Vagina (tissue), 2 donors: ENCODE measurements around the gene SOWAHB. TPM values are rescaled to one million over a fixed set of nuclear protein-coding genes. Genes with fewer than 3 reads are reported as not detected.

ENCODE experiments used
- DNase-seq, 2 donors: peaks; one replicate each; pipeline ENCODE4 v3.0.0-alpha.2; 2017; ENCODE audit errors: extremely low spot score in 2 of 2
- H3K27ac ChIP-seq: fragments of 200-600 bp; sonication (generic); one replicate; pipeline ENCODE4 v1.5.1; 2019
- H3K27me3 ChIP-seq: fragments of 200-600 bp; sonication (generic); one replicate; pipeline ENCODE4 v1.5.1; 2019
- H3K36me3 ChIP-seq, 2 donors: fragments of 200-600 bp; sonication (generic); one replicate each; pipeline ENCODE4 v1.5.1; 2017 to 2019
- H3K4me1 ChIP-seq: fragments of 200-600 bp; sonication (generic); one replicate; pipeline ENCODE4 v1.5.1; 2019
- H3K4me3 ChIP-seq, 2 donors: fragments of 200-600 bp; sonication (generic); 1 replicate in 1 of 2; 2 replicates in 1 of 2; pipeline ENCODE4 v1.5.1; 2016 to 2019
- H3K9me3 ChIP-seq: fragments of 200-600 bp; sonication (generic); one replicate; pipeline ENCODE4 v1.5.1; 2019
- POLR2A ChIP-seq, 2 donors: fragments of 450-650 bp; IDR thresholded peaks; one replicate each; pipeline ENCODE4 v1.6.1; 2017; ENCODE audit warnings: antibody characterized with exemption in 2 of 2, mild to moderate bottlenecking in 2 of 2, moderate library complexity in 2 of 2
- POLR2AphosphoS5 ChIP-seq, 2 donors: sonication (generic); formaldehyde crosslinking; IDR thresholded peaks; one replicate each; pipeline ENCODE4 v1.9.0; 2017; ENCODE audit warnings: antibody characterized with exemption in 2 of 2, mild to moderate bottlenecking in 2 of 2, low read depth in 1 of 2; ENCODE audit not compliant: insufficient read depth in 1 of 2
- intact Hi-C: fragments of 100-400 bp; cut with DNase I; formaldehyde crosslinking; loops from one replicate; pipeline ENCODE4 v1.15.1; 2023
- total RNA-seq: library from RNA; depleted of rRNA; stranded (reverse); fragments of >200 nt; gene quantifications from one replicate; pipeline ENCODE4 v1.2.3, GENCODE V29; 2016
- TF ChIP-seq, protein P1 (sequence below), 3 experiments: fragments of 450-650 bp in 2 of 3; fragments of 200-600 bp in 1 of 3; sonication (generic) in 1 of 3; IDR thresholded peaks; one replicate each; pipeline ENCODE4 v1.5.1; 2017 to 2019; ENCODE audit warnings: antibody characterized with exemption in 3 of 3, mild to moderate bottlenecking in 2 of 3, moderate library complexity in 2 of 3

Gene SOWAHB
- total RNA-seq, 1 donor from 2014 or later, result 2.7 TPM

DNA sequence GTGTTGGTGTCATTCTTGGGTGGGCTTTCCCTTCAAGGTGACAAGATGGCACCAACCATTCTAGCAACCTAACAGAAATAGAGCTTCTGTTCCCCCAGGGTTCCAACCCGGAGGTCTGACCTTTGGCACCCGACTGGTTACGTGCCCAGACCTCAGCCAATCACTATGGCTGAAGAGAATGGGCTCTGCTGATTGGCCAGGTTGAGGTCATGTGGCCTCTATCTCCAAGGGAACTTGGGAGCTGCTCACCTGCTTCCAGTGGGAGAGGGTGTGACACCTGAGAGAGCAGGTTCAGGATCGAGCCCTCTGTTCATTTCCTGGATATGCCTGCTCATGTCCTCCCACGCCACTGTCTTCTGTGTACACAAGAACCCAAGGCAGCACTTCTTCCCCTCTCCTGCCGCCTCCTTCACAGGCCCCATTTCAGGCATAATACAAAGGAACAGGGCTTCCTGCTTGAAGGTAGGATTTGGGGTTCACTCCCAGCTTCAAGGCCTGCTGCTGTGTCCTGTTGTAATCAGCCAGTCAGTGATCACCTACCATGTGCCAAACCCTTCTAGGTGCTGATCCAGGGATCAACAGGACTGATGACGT is 11.0 kb downstream of the SOWAHB start:
- no peak overlapping the region for H3K27ac ChIP-seq
- DNase-seq, result no peak
- no peaks in the 10 kb centered on the region for H3K36me3 ChIP-seq
- no peaks in the 10 kb centered on the region for H3K27me3 ChIP-seq
- H3K4me3 ChIP-seq, result no peak overlapping the region
- no peak for TF ChIP-seq POLR2AphosphoS5 (IDR thresholded peaks at IDR 0.05; ENCODE audit: insufficient read depth in 1 of 2, low read depth in 1 of 2)
- no peak for TF ChIP-seq POLR2A (IDR thresholded peaks at IDR 0.05)
- TF ChIP-seq, protein P1, sequence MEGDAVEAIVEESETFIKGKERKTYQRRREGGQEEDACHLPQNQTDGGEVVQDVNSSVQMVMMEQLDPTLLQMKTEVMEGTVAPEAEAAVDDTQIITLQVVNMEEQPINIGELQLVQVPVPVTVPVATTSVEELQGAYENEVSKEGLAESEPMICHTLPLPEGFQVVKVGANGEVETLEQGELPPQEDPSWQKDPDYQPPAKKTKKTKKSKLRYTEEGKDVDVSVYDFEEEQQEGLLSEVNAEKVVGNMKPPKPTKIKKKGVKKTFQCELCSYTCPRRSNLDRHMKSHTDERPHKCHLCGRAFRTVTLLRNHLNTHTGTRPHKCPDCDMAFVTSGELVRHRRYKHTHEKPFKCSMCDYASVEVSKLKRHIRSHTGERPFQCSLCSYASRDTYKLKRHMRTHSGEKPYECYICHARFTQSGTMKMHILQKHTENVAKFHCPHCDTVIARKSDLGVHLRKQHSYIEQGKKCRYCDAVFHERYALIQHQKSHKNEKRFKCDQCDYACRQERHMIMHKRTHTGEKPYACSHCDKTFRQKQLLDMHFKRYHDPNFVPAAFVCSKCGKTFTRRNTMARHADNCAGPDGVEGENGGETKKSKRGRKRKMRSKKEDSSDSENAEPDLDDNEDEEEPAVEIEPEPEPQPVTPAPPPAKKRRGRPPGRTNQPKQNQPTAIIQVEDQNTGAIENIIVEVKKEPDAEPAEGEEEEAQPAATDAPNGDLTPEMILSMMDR (IDR thresholded peaks at IDR 0.05), result no peak
- no peaks in the 10 kb centered on the region for H3K9me3 ChIP-seq
- intact Hi-C loops, result no loop called here
- no peaks in the 10 kb centered on the region for H3K4me1 ChIP-seq

DNA sequence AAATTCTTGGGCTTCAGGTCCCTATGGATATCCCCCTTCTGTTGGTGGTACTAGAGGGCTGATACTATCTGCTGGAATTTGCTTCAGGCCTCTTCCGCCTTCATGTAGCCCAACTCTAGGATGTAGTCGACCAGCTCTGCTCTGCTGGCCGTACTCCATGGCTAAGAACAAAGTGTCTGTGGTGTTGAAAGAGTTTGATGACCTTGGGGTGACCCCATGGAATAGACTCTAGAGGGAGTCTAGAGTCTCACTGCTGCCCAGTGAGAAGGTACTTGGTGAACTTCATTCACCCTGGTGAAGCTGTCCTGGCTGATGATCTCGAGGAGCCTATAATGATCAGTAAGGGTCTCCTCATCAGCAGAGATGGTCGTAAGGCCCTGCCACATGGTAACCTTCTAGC is 11.7 kb downstream of the SOWAHB start:
- H3K27me3 ChIP-seq, result no peaks in the 10 kb centered on the region
- TF ChIP-seq, protein P1 (IDR thresholded peaks at IDR 0.05), result no peak
- TF ChIP-seq POLR2AphosphoS5 (IDR thresholded peaks at IDR 0.05; ENCODE audit: insufficient read depth in 1 of 2, low read depth in 1 of 2), result no peak
- no peak for TF ChIP-seq POLR2A (IDR thresholded peaks at IDR 0.05)
- DNase-seq, result no peak
- H3K36me3 ChIP-seq, result no peaks in the 10 kb centered on the region
- intact Hi-C loops, result no loop called here
- H3K27ac ChIP-seq, result no peak overlapping the region
- no peaks in the 10 kb centered on the region for H3K4me1 ChIP-seq
- H3K4me3 ChIP-seq, result no peak overlapping the region
- H3K9me3 ChIP-seq, result no peaks in the 10 kb centered on the region

DNA sequence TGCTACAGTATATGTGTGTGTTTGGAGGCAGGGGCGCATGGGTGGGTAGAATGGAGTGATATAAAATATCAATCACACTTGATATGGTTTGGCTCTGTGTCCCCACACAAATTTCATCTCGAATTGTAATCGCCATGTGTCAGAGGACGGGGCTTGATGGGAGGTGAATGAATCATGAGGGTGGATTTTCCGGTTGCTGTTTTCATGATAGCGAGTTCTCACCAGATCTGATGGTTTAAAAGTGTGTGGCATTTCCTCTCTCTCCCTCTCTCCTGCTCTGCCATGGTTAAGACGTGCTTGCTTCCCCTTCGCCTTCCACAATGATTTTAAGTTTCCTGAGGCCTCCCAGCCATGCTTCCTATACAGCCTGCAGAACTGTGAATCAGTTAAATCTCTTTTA is 14.8 kb downstream of the SOWAHB start:
- intact Hi-C loops, result no loop called here
- no peak for DNase-seq
- no peaks in the 10 kb centered on the region for H3K27me3 ChIP-seq
- no peaks in the 10 kb centered on the region for H3K36me3 ChIP-seq
- H3K4me3 ChIP-seq, result no peak overlapping the region
- TF ChIP-seq, protein P1 (IDR thresholded peaks at IDR 0.05), result no peak
- TF ChIP-seq POLR2AphosphoS5 (IDR thresholded peaks at IDR 0.05; ENCODE audit: insufficient read depth in 1 of 2, low read depth in 1 of 2) (no peak), POLR2A (IDR thresholded peaks at IDR 0.05) (no peak)
- no peaks in the 10 kb centered on the region for H3K9me3 ChIP-seq
- H3K4me1 ChIP-seq, result peaks cover 5% of the 10 kb centered on the region
- H3K27ac ChIP-seq, result no peak overlapping the region

DNA sequence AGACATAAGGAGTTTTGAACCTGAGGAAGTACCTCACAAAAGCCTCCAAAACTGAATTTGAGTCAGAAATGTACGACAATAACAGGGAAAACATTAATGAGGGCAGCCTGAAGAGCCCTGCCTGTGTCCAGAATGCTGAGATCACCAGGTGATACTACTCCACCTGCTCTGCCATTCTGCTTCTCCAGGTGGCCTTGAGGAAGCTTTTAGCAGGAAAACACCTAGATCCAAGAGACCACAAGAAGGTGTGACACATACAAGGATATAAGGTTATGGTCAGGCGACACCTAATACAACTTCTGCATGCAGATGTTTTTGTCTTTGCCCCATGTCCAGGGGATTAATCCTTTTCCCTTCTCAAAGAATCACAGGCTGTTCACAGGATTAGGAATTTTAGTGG is 15.3 kb downstream of the SOWAHB start:
- intact Hi-C loops, result no loop called here
- DNase-seq, result no peak
- peaks cover 5% of the 10 kb centered on the region for H3K4me1 ChIP-seq
- no peak overlapping the region for H3K27ac ChIP-seq
- H3K27me3 ChIP-seq, result no peaks in the 10 kb centered on the region
- H3K36me3 ChIP-seq, result no peaks in the 10 kb centered on the region
- no peak for TF ChIP-seq POLR2AphosphoS5 (IDR thresholded peaks at IDR 0.05; ENCODE audit: insufficient read depth in 1 of 2, low read depth in 1 of 2)
- TF ChIP-seq POLR2A (IDR thresholded peaks at IDR 0.05), result no peak
- TF ChIP-seq, protein P1 (IDR thresholded peaks at IDR 0.05), result no peak
- no peak overlapping the region for H3K4me3 ChIP-seq
- no peaks in the 10 kb centered on the region for H3K9me3 ChIP-seq

DNA sequence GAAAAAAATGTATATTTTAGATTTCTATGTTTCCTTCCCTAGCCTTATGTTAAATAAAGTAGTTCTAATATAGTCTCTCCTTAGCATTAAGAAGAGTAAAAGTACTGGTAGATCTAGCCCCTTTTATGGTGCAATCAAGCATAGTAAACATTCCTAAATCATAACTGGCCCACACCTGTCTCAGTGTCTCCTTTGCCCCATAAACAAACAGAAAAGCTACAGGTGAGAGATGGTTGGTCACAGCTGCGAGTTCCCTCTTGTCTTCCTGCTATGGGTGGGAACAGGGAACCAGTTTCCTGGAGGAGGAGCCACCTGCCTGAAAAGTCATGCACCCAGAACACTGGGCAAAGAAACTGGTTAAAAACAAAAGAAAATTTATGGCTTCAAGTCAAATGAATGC is 16.6 kb downstream of the SOWAHB start:
- Histone ChIP-seq H3K27me3 (no peaks in the 10 kb centered on the region), H3K4me3 (no peak overlapping the region), H3K9me3 (no peaks in the 10 kb centered on the region), H3K36me3 (no peaks in the 10 kb centered on the region), H3K27ac (no peak overlapping the region), H3K4me1 (peaks cover 5% of the 10 kb centered on the region)
- no peak for DNase-seq
- intact Hi-C loops, result no loop called here
- TF ChIP-seq POLR2A (IDR thresholded peaks at IDR 0.05) (no peak), POLR2AphosphoS5 (IDR thresholded peaks at IDR 0.05; ENCODE audit: insufficient read depth in 1 of 2, low read depth in 1 of 2) (peak in 1 of 2 donors; percentile 67)
- TF ChIP-seq, protein P1 (IDR thresholded peaks at IDR 0.05), result no peak
